ENCODE results near the gene PCNT.

- TF ChIP-seq CTCF (IDR thresholded peaks at IDR 0.05; ENCODE audit: low read depth, low read length) (no peak), EZH2phosphoT487 (IDR thresholded peaks at IDR 0.05; ENCODE audit: low read depth) (no peak)
Observed at GRCh38 chr21:46320331-46320801, 3.6 kb upstream of the PCNT start.

Measured in OCI-LY3 (cell line).